HEK293 (cell line): ENCODE results near the gene CHRD.

Experiments used
- GLIS1 ChIP-seq: fragments of 450-650 bp; formaldehyde crosslinking; IDR thresholded peaks from 2 replicates; pipeline ENCODE4 v1.5.1; 2016; ENCODE audit warnings: missing biosample characterization, missing genetic modification characterization
- HOXA7 ChIP-seq: sonication (generic); formaldehyde crosslinking; IDR thresholded peaks from 2 replicates; pipeline ENCODE4 v1.8.1; 2022; ENCODE audit warnings: missing genetic modification reagents, borderline replicate concordance
- HOXC10 ChIP-seq: sonication (generic); formaldehyde crosslinking; IDR thresholded peaks from 2 replicates; pipeline ENCODE4 v1.8.1; 2023; ENCODE audit warnings: mild to moderate bottlenecking, missing genetic modification reagents
- KLF10 ChIP-seq: fragments of 450-650 bp; IDR thresholded peaks from 2 replicates; pipeline ENCODE4 v1.5.1; 2018; ENCODE audit warnings: missing biosample characterization, mild to moderate bottlenecking, missing genetic modification characterization
- SCRT1 ChIP-seq: fragments of 450-650 bp; formaldehyde crosslinking; IDR thresholded peaks from 2 replicates; pipeline ENCODE4 v1.5.1; 2016; ENCODE audit warnings: missing biosample characterization, missing genetic modification characterization, borderline replicate concordance
- SCRT2 ChIP-seq: fragments of 450-650 bp; formaldehyde crosslinking; IDR thresholded peaks from 2 replicates; pipeline ENCODE4 v1.5.1; 2016; ENCODE audit warnings: missing biosample characterization, missing genetic modification characterization
- SETDB1 ChIP-seq: IDR thresholded peaks from one replicate; pipeline ENCODE4 v1.6.1; 2017; ENCODE audit warnings: mild to moderate bottlenecking, low read length, moderate library complexity, mixed read lengths; ENCODE audit not compliant: insufficient read length
- YY2 ChIP-seq: fragments of 450-650 bp; formaldehyde crosslinking; IDR thresholded peaks from 2 replicates; pipeline ENCODE4 v1.5.1; 2016; ENCODE audit warnings: missing biosample characterization, missing genetic modification characterization
- ZFP37 ChIP-seq: fragments of 450-650 bp; formaldehyde crosslinking; IDR thresholded peaks from 2 replicates; pipeline ENCODE4 v1.5.1; 2016; ENCODE audit warnings: missing biosample characterization, missing genetic modification characterization
- ZFP69B ChIP-seq: fragments of 450-650 bp; formaldehyde crosslinking; IDR thresholded peaks from 2 replicates; pipeline ENCODE4 v1.5.1; 2016; ENCODE audit warnings: missing biosample characterization, missing genetic modification characterization
- ZIC2 ChIP-seq: fragments of 450-650 bp; formaldehyde crosslinking; IDR thresholded peaks from 2 replicates; pipeline ENCODE4 v1.5.1; 2016; ENCODE audit warnings: missing biosample characterization, missing genetic modification characterization
- ZNF133 ChIP-seq: fragments of 450-650 bp; formaldehyde crosslinking; IDR thresholded peaks from 2 replicates; pipeline ENCODE4 v1.5.1; 2016; ENCODE audit warnings: missing biosample characterization, missing genetic modification characterization
- ZNF146 ChIP-seq: fragments of 450-650 bp; formaldehyde crosslinking; IDR thresholded peaks from 2 replicates; pipeline ENCODE4 v1.5.1; 2016; ENCODE audit warnings: missing biosample characterization, missing genetic modification characterization
- ZNF16 ChIP-seq: fragments of 450-650 bp; formaldehyde crosslinking; IDR thresholded peaks from 2 replicates; pipeline ENCODE4 v1.5.1; 2016; ENCODE audit warnings: low read depth, missing biosample characterization, missing genetic modification characterization
- ZNF24 ChIP-seq: fragments of 450-650 bp; formaldehyde crosslinking; IDR thresholded peaks from 2 replicates; pipeline ENCODE4 v1.5.1; 2016; ENCODE audit warnings: missing biosample characterization, missing genetic modification characterization
- ZNF416 ChIP-seq: fragments of 450-650 bp; formaldehyde crosslinking; IDR thresholded peaks from 2 replicates; pipeline ENCODE4 v1.5.1; 2016; ENCODE audit warnings: missing biosample characterization, missing genetic modification characterization
- ZNF48 ChIP-seq: fragments of 450-650 bp; formaldehyde crosslinking; IDR thresholded peaks from 2 replicates; pipeline ENCODE4 v1.5.1; 2016; ENCODE audit warnings: missing biosample characterization, missing genetic modification characterization
- ZNF510 ChIP-seq: fragments of 450-650 bp; formaldehyde crosslinking; IDR thresholded peaks from 2 replicates; pipeline ENCODE4 v1.5.1; 2018; ENCODE audit warnings: mild to moderate bottlenecking, missing genetic modification characterization, missing biosample characterization; ENCODE audit not compliant: insufficient replicate concordance
- ZNF610 ChIP-seq: fragments of 450-650 bp; formaldehyde crosslinking; IDR thresholded peaks from 2 replicates; pipeline ENCODE4 v1.5.1; 2016; ENCODE audit warnings: missing biosample characterization, missing genetic modification characterization, borderline replicate concordance
- ZNF624 ChIP-seq: fragments of 450-650 bp; formaldehyde crosslinking; IDR thresholded peaks from 2 replicates; pipeline ENCODE4 v1.5.1; 2017; ENCODE audit warnings: missing biosample characterization, missing genetic modification characterization
- ZNF664 ChIP-seq: fragments of 450-650 bp; formaldehyde crosslinking; IDR thresholded peaks from 2 replicates; pipeline ENCODE4 v1.5.1; 2016; ENCODE audit warnings: missing biosample characterization, missing genetic modification characterization
- ZNF677 ChIP-seq: fragments of 450-650 bp; IDR thresholded peaks from 2 replicates; pipeline ENCODE4 v1.5.0; 2018; ENCODE audit warnings: missing biosample characterization, mild to moderate bottlenecking, missing genetic modification characterization, moderate library complexity
- ZNF701 ChIP-seq: fragments of 450-650 bp; formaldehyde crosslinking; IDR thresholded peaks from 2 replicates; pipeline ENCODE4 v1.5.1; 2016; ENCODE audit warnings: missing biosample characterization, missing genetic modification characterization
- ZNF777 ChIP-seq: fragments of 450-650 bp; formaldehyde crosslinking; IDR thresholded peaks from 2 replicates; pipeline ENCODE4 v1.5.1; 2017; ENCODE audit warnings: missing biosample characterization, missing genetic modification characterization, borderline replicate concordance
- ZNF830 ChIP-seq: fragments of 450-650 bp; IDR thresholded peaks from 2 replicates; pipeline ENCODE4 v1.5.0; 2018; ENCODE audit warnings: missing biosample characterization, missing genetic modification characterization, low read depth, mild to moderate bottlenecking, moderate library complexity
- TF ChIP-seq, protein P1 (sequence below): fragments of 450-650 bp; formaldehyde crosslinking; IDR thresholded peaks from 2 replicates; pipeline ENCODE4 v1.5.1; 2016; ENCODE audit warnings: missing biosample characterization, missing genetic modification characterization, low read depth
- TF ChIP-seq, protein P2 (sequence below): fragments of 450-650 bp; formaldehyde crosslinking; IDR thresholded peaks from 2 replicates; pipeline ENCODE4 v1.5.1; 2016; ENCODE audit warnings: missing biosample characterization, missing genetic modification characterization
- TF ChIP-seq, protein P3 (sequence below): fragments of 450-650 bp; formaldehyde crosslinking; IDR thresholded peaks from 2 replicates; pipeline ENCODE4 v1.5.1; 2016; ENCODE audit warnings: missing biosample characterization, missing genetic modification characterization
- TF ChIP-seq, protein P4 (sequence below): fragments of 450-650 bp; formaldehyde crosslinking; IDR thresholded peaks from 2 replicates; pipeline ENCODE4 v1.5.1; 2016; ENCODE audit warnings: missing biosample characterization, missing genetic modification characterization
- TF ChIP-seq, protein P5 (sequence below): fragments of 450-650 bp; formaldehyde crosslinking; IDR thresholded peaks from 2 replicates; pipeline ENCODE4 v1.5.0; 2017; ENCODE audit warnings: missing biosample characterization, missing genetic modification characterization, borderline replicate concordance
- TF ChIP-seq, protein P6 (sequence below): fragments of 450-650 bp; formaldehyde crosslinking; IDR thresholded peaks from 2 replicates; pipeline ENCODE4 v1.5.1; 2017; ENCODE audit warnings: missing biosample characterization, missing genetic modification characterization

The CHRD gene

DNA sequence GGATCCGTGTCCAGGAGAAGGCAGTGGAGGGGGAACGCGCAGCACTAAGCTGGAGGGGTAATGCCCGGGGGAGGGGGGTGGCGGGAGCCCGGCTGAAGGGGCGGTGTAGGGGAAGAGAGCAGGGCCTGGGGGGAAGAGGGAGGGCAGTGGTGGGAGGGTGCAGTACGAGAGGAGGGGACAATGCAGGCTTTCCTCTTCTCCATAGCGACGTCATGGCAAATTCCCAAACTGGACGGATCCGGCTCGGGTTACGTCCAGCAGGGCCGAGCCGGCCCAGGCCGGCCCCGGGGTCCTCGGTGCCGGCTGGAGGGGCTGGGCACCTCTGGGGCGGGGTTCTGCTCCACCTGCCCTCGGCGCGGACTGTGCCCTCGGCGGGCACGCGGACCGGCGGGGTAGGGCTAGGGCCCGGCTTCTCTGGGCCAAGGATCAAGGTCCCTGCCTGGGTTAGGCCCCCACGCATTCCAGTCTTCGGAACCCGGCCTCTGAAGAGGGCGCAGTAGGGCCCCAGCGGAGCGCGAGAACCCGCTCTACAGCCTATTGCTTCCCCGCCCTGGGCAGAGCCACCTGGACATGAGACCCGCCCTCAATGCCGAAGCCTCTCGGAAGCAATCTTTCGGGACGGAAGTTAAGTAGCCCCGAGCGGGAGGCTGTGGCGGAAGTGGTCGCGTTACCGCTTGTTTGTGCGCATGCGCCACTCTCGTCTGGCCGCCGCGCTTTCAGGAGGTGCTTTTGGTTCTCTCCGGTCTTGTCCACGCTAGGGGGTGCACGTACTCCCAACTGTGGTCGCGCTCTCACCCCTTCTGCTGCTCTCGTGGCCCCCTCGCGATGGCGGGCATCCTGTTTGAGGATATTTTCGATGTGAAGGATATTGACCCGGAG lies 16.9 kb upstream of the CHRD start (continued):
- no peak for TF ChIP-seq ZNF416
- no peak for TF ChIP-seq ZNF133 (tag by site-specific recombination)
- TF ChIP-seq, protein P1, sequence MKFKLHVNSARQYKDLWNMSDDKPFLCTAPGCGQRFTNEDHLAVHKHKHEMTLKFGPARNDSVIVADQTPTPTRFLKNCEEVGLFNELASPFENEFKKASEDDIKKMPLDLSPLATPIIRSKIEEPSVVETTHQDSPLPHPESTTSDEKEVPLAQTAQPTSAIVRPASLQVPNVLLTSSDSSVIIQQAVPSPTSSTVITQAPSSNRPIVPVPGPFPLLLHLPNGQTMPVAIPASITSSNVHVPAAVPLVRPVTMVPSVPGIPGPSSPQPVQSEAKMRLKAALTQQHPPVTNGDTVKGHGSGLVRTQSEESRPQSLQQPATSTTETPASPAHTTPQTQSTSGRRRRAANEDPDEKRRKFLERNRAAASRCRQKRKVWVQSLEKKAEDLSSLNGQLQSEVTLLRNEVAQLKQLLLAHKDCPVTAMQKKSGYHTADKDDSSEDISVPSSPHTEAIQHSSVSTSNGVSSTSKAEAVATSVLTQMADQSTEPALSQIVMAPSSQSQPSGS: peak; percentile 75
- no peak; the same call in 1 of the 2 replicates for TF ChIP-seq ZFP69B (tag by site-specific recombination)
- TF ChIP-seq, protein P2, sequence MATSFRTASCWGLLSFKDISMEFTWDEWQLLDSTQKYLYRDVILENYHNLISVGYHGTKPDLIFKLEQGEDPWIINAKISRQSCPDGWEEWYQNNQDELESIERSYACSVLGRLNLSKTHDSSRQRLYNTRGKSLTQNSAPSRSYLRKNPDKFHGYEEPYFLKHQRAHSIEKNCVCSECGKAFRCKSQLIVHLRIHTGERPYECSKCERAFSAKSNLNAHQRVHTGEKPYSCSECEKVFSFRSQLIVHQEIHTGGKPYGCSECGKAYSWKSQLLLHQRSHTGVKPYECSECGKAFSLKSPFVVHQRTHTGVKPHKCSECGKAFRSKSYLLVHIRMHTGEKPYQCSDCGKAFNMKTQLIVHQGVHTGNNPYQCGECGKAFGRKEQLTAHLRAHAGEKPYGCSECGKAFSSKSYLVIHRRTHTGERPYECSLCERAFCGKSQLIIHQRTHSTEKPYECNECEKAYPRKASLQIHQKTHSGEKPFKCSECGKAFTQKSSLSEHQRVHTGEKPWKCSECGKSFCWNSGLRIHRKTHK (tag by site-specific recombination): no peak
- no peak for TF ChIP-seq ZNF677 (tag by site-specific recombination)
- TF ChIP-seq ZNF701 (tag by site-specific recombination): no peak
- TF ChIP-seq ZNF610 (tag by site-specific recombination): no peak
- TF ChIP-seq SETDB1: no peak
- TF ChIP-seq ZNF624: no peak
- no peak for TF ChIP-seq ZNF24 (tag by site-specific recombination)
- no peak for TF ChIP-seq ZNF146 (tag by site-specific recombination)
- no peak for TF ChIP-seq ZNF664 (tag by site-specific recombination)
- TF ChIP-seq, protein P3, sequence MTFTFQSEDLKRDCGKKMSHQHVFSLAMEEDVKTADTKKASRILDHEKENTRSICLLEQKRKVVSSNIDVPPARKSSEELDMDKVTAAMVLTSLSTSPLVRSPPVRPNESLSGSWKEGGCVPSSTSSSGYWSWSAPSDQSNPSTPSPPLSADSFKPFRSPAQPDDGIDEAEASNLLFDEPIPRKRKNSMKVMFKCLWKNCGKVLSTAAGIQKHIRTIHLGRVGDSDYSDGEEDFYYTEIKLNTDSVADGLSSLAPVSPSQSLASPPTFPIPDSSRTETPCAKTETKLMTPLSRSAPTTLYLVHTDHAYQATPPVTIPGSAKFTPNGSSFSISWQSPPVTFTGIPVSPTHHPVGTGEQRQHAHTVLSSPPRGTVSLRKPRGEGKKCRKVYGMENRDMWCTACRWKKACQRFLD: no peak
- TF ChIP-seq ZNF48 (tag by site-specific recombination): no peak
- peak; percentile 43; the same call in 1 of the 2 replicates for TF ChIP-seq GLIS1 (tag by site-specific recombination)
- TF ChIP-seq SCRT1 (tag by site-specific recombination): no peak
- TF ChIP-seq ZFP37: peak; percentile 89; the same call in 1 of the 2 replicates
- TF ChIP-seq, protein P4, sequence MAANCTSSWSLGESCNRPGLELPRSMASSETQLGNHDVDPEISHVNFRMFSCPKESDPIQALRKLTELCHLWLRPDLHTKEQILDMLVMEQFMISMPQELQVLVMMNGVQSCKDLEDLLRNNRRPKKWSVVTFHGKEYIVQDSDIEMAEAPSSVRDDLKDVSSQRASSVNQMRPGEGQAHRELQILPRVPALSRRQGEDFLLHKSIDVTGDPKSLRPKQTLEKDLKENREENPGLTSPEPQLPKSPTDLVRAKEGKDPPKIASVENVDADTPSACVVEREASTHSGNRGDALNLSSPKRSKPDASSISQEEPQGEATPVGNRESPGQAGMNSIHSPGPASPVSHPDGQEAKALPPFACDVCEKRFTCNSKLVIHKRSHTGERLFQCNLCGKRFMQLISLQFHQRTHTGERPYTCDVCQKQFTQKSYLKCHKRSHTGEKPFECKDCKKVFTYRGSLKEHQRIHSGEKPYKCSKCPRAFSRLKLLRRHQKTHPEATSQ (tag by site-specific recombination): no peak
- peak; percentile 52 for TF ChIP-seq KLF10
- TF ChIP-seq, protein P5, sequence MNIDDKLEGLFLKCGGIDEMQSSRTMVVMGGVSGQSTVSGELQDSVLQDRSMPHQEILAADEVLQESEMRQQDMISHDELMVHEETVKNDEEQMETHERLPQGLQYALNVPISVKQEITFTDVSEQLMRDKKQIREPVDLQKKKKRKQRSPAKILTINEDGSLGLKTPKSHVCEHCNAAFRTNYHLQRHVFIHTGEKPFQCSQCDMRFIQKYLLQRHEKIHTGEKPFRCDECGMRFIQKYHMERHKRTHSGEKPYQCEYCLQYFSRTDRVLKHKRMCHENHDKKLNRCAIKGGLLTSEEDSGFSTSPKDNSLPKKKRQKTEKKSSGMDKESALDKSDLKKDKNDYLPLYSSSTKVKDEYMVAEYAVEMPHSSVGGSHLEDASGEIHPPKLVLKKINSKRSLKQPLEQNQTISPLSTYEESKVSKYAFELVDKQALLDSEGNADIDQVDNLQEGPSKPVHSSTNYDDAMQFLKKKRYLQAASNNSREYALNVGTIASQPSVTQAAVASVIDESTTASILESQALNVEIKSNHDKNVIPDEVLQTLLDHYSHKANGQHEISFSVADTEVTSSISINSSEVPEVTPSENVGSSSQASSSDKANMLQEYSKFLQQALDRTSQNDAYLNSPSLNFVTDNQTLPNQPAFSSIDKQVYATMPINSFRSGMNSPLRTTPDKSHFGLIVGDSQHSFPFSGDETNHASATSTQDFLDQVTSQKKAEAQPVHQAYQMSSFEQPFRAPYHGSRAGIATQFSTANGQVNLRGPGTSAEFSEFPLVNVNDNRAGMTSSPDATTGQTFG (tag by site-specific recombination): no peak
- TF ChIP-seq ZNF510: no peak
- no peak for TF ChIP-seq SCRT2 (tag by site-specific recombination)
- no peak for TF ChIP-seq YY2 (tag by site-specific recombination)
- TF ChIP-seq ZNF16 (tag by site-specific recombination): no peak
- TF ChIP-seq, protein P6, sequence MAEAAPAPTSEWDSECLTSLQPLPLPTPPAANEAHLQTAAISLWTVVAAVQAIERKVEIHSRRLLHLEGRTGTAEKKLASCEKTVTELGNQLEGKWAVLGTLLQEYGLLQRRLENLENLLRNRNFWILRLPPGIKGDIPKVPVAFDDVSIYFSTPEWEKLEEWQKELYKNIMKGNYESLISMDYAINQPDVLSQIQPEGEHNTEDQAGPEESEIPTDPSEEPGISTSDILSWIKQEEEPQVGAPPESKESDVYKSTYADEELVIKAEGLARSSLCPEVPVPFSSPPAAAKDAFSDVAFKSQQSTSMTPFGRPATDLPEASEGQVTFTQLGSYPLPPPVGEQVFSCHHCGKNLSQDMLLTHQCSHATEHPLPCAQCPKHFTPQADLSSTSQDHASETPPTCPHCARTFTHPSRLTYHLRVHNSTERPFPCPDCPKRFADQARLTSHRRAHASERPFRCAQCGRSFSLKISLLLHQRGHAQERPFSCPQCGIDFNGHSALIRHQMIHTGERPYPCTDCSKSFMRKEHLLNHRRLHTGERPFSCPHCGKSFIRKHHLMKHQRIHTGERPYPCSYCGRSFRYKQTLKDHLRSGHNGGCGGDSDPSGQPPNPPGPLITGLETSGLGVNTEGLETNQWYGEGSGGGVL (tag by site-specific recombination): peak; percentile 97
- TF ChIP-seq HOXA7 (CRISPR knock-in tag): no peak
- no peak for TF ChIP-seq HOXC10 (CRISPR knock-in tag)
- peak; percentile 43; the same call in 1 of the 2 replicates for TF ChIP-seq ZNF777 (tag by site-specific recombination)
- TF ChIP-seq ZNF830: no peak
- TF ChIP-seq ZIC2 (tag by site-specific recombination): no peak
